HCT116 (cell line): Measurements from ENCODE around the gene ARHGAP1. TPM values are rescaled to one million over a fixed set of nuclear protein-coding genes. Genes with fewer than 3 reads are reported as not detected.

Experiments
- ATAC-seq: fragments of 200-7000 bp; cut with Tn5 transposase; 2 replicates; pipeline ENCODE4 v1.9.1; 2020; ENCODE audit warnings: mild to moderate bottlenecking, moderate library complexity
- BruUV-seq: library from RNA; stranded (reverse); fragments of 400-500 nt; replicated peaks from 2 replicates; lab custom pipeline; 2021; lab: Mats Ljungman, UMichigan
- CTCF ChIA-PET: fragments of 300-600 bp; sonication (Branson Sonifier 250); formaldehyde crosslinking; loops from one replicate; lab custom pipeline; 2021; ENCODE audit warnings: antibody characterized with exemption; lab: Charles Lee
- POLR2A ChIA-PET: fragments of 300-600, 350-600 bp; sonication (Branson Sonifier 250); formaldehyde crosslinking; loops from one replicate; lab custom pipeline; 2021; ENCODE audit warnings: antibody characterized with exemption; lab: Charles Lee
- RAD21 ChIA-PET, 2 experiments: fragments of 300-600 bp; sonication (Branson Sonifier 250); formaldehyde crosslinking; loops; one replicate each; lab custom pipeline; 2023; ENCODE audit warnings: low total read pairs in 2 of 2; ENCODE audit not compliant: uncharacterized antibody in 2 of 2, unreplicated experiment in 2 of 2, low non-redundant PET in 1 of 2; lab: Charles Lee
- DNase-seq: peaks from one replicate; pipeline ENCODE4 v3.0.0-alpha.2; 2010; ENCODE audit warnings: low read depth, low spot score
- H2AFZ ChIP-seq: fragments of 200-600 bp; shearing (Covaris generic), sonication (generic); 2 replicates; pipeline ENCODE4 v1.6.1; 2017; ENCODE audit warnings: low read depth, mixed run types, mixed read lengths, antibody characterized with exemption, low read length; ENCODE audit not compliant: poor library complexity, severe bottlenecking
- H3K27ac ChIP-seq: 2 replicates; pipeline ENCODE4 v1.5.1; 2012; ENCODE audit warnings: low read depth, low read length
- H3K27me3 ChIP-seq: fragments of 200-600 bp; sonication (generic); 2 replicates; pipeline ENCODE4 v1.6.1; 2016; ENCODE audit warnings: mixed run types, low read length, mixed read lengths; ENCODE audit not compliant: insufficient read depth
- H3K36me3 ChIP-seq, 2 experiments: fragments of 200-500 bp in 1 of 2; fragments of 200-600 bp in 1 of 2; sonication (Bioruptor generic) in 1 of 2; sonication (generic) in 1 of 2; 2 replicates each; pipeline versions ENCODE4 v1.5.1 to v1.6.1; 2014 to 2016; ENCODE audit warnings: low read length in 2 of 2, inconsistent platforms in 1 of 2, mixed read lengths in 1 of 2, mixed run types in 1 of 2; ENCODE audit not compliant: insufficient read depth in 2 of 2, control insufficient read depth in 1 of 2
- H3K4me1 ChIP-seq, 2 experiments: fragments of 200-600 bp in 1 of 2; sonication (generic) in 1 of 2; 2 replicates each; pipeline versions ENCODE4 v1.5.1 to v1.6.1; 2012 to 2017; ENCODE audit warnings: low read length in 2 of 2, inconsistent platforms in 1 of 2, mild to moderate bottlenecking in 1 of 2, mixed read lengths in 1 of 2, mixed run types in 1 of 2, moderate library complexity in 1 of 2; ENCODE audit not compliant: insufficient read depth in 2 of 2, control insufficient read depth in 1 of 2
- H3K4me2 ChIP-seq: fragments of 200-600 bp; sonication (generic); 2 replicates; pipeline ENCODE4 v1.6.1; 2017; ENCODE audit warnings: mixed run types, low read length, mixed read lengths
- H3K4me3 ChIP-seq, 2 experiments: fragments of 200-600 bp in 1 of 2; sonication (generic) in 1 of 2; replicated peaks in 1 of 2; 2 replicates each; pipeline ENCODE4 v1.5.1; 2011 to 2016; ENCODE audit warnings: low read length in 2 of 2, control low read depth in 1 of 2, low read depth in 1 of 2, mild to moderate bottlenecking in 1 of 2, mixed read lengths in 1 of 2, mixed run types in 1 of 2
- H3K79me2 ChIP-seq: fragments of 200-600 bp; sonication (generic); 2 replicates; pipeline ENCODE4 v1.6.1; 2017; ENCODE audit warnings: mild to moderate bottlenecking, mixed run types, low read length, moderate library complexity, mixed read lengths; ENCODE audit not compliant: insufficient read depth
- H3K9ac ChIP-seq: fragments of 200-600 bp; sonication (generic); 2 replicates; pipeline ENCODE4 v1.6.1; 2016; ENCODE audit warnings: low read length, mixed read lengths
- H3K9me2 ChIP-seq: fragments of 200-600 bp; sonication (generic), shearing (Covaris generic); 2 replicates; pipeline ENCODE4 v1.6.1; 2017; ENCODE audit warnings: mixed run types, mild to moderate bottlenecking, moderate library complexity; ENCODE audit not compliant: insufficient read depth
- H3K9me3 ChIP-seq, 2 experiments: fragments of 200-500 bp in 1 of 2; fragments of 200-600 bp in 1 of 2; sonication (Bioruptor generic) in 1 of 2; sonication (generic) in 1 of 2; 2 replicates each; pipeline ENCODE4 v1.6.1; 2014 to 2017; ENCODE audit warnings: low read length in 2 of 2, mixed read lengths in 2 of 2, inconsistent platforms in 1 of 2, low read depth in 1 of 2, mild to moderate bottlenecking in 1 of 2, mixed run types in 1 of 2, moderate library complexity in 1 of 2; ENCODE audit not compliant: control insufficient read depth in 1 of 2, insufficient read depth in 1 of 2
- H4K20me1 ChIP-seq: fragments of 200-600 bp; sonication (generic), shearing (Covaris generic); 2 replicates; pipeline ENCODE4 v1.6.1; 2017; ENCODE audit warnings: mixed run types, mild to moderate bottlenecking, moderate library complexity; ENCODE audit not compliant: insufficient read depth
- ATF3 ChIP-seq: IDR thresholded peaks from 2 replicates; pipeline ENCODE4 v1.6.1; 2012
- CBX3 ChIP-seq: IDR thresholded peaks from 2 replicates; pipeline ENCODE4 v1.6.1; 2012; ENCODE audit warnings: low read depth
- CTCF ChIP-seq, 3 experiments: fragments of 200-600 bp in 1 of 3; sonication (generic) in 1 of 3; IDR thresholded peaks in 2 of 3; conservative IDR thresholded peaks in 1 of 3; 2 replicates each; pipeline ENCODE4 v1.5.1; 2012 to 2017; ENCODE audit warnings: low read depth in 2 of 3, low read length in 2 of 3, antibody characterized with exemption in 1 of 3, borderline replicate concordance in 1 of 3, control low read depth in 1 of 3, mild to moderate bottlenecking in 1 of 3, mixed read lengths in 1 of 3, mixed run types in 1 of 3, moderate library complexity in 1 of 3; ENCODE audit not compliant: insufficient read depth in 1 of 3
- ELF1 ChIP-seq: IDR thresholded peaks from 2 replicates; pipeline ENCODE4 v1.6.1; 2012; ENCODE audit warnings: low read depth, borderline replicate concordance
- JUND ChIP-seq: IDR thresholded peaks from 2 replicates; pipeline ENCODE4 v1.6.1; 2012
- POLR2A ChIP-seq: IDR thresholded peaks from 2 replicates; pipeline ENCODE4 v1.7.0; 2011; ENCODE audit warnings: borderline replicate concordance; ENCODE audit not compliant: insufficient read depth, insufficient read length; ENCODE audit errors: extremely low read depth
- REST ChIP-seq: IDR thresholded peaks from 2 replicates; pipeline ENCODE4 v1.6.1; 2012; ENCODE audit warnings: low read depth
- SP1 ChIP-seq: IDR thresholded peaks from 2 replicates; pipeline ENCODE4 v1.6.1; 2012; ENCODE audit warnings: low read depth
- ZBTB33 ChIP-seq: IDR thresholded peaks from 2 replicates; pipeline ENCODE4 v1.6.1; 2011; ENCODE audit warnings: mild to moderate bottlenecking, low read length, moderate library complexity; ENCODE audit not compliant: insufficient replicate concordance; ENCODE audit errors: extremely low read depth
- ZNF274 ChIP-seq: fragments of 200-500 bp; sonication (Bioruptor generic); IDR thresholded peaks from 2 replicates; pipeline ENCODE4 v1.6.1; 2014; ENCODE audit warnings: mild to moderate bottlenecking, low read depth, low read length, inconsistent platforms
- intact Hi-C: fragments of 100-400 bp; cut with micrococcal nuclease; formaldehyde crosslinking; loops from 2 replicates; pipeline ENCODE4 v1.10.0; 2022
- total RNA-seq: library from RNA; stranded (reverse); gene quantifications from one replicate; pipeline ENCODE4 v1.2.1, GENCODE V29; 2021; ENCODE audit not compliant: unreplicated experiment

The ARHGAP1 gene
- total RNA-seq, 1 experiment from 2014 or later: 36.9 TPM

GRCh38 chr11:46727952-46728658 is 27.7 kb upstream of the ARHGAP1 start:
- Histone ChIP-seq H3K9ac (no peak overlapping the region), H3K4me1 (no peaks in the 10 kb centered on the region), H3K27ac (no peak overlapping the region), H3K4me2 (no peak overlapping the region), H2AFZ (no peak overlapping the region), H4K20me1 (no peaks in the 10 kb centered on the region), H3K27me3 (no peaks in the 10 kb centered on the region), H3K9me2 (no peaks in the 10 kb centered on the region), H3K79me2 (no peaks in the 10 kb centered on the region), H3K36me3 (no peaks in the 10 kb centered on the region), H3K9me3 (no peaks in the 10 kb centered on the region), H3K4me3 (no peak overlapping the region)
- no peak for DNase-seq
- TF ChIP-seq POLR2A: no peak
- no peak for TF ChIP-seq SP1
- TF ChIP-seq ZNF274: no peak
- BruUV-seq: no TSS peak
- POLR2A ChIA-PET: no interaction called here
- CTCF ChIA-PET: no interaction called here
- no peak for ATAC-seq
- RAD21 ChIA-PET: no interaction called here
- intact Hi-C loops: no loop called here

- ChIA-PET CTCF (no interaction called here), POLR2A (no interaction called here), RAD21 (no interaction called here)
- intact Hi-C loops: no loop called here
- BruUV-seq: no TSS peak
- no peak overlapping the region for H3K27ac ChIP-seq
- H3K9me3 ChIP-seq: no peaks in the 10 kb centered on the region
- H3K4me3 ChIP-seq: no peak overlapping the region
- no peaks in the 10 kb centered on the region for H3K9me2 ChIP-seq
- no peak overlapping the region for H3K9ac ChIP-seq
- H3K27me3 ChIP-seq: no peaks in the 10 kb centered on the region
- ATAC-seq (no peak), DNase-seq (no peak)
- no peaks in the 10 kb centered on the region for H3K79me2 ChIP-seq
- H3K4me1 ChIP-seq: no peaks in the 10 kb centered on the region
- H4K20me1 ChIP-seq: no peaks in the 10 kb centered on the region
- no peak overlapping the region for H2AFZ ChIP-seq
- no peak overlapping the region for H3K4me2 ChIP-seq
- H3K36me3 ChIP-seq: no peaks in the 10 kb centered on the region
- no peak for TF ChIP-seq JUND
- TF ChIP-seq ATF3: no peak
- TF ChIP-seq ELF1: no peak
- no peak for TF ChIP-seq CBX3
- TF ChIP-seq ZBTB33: no peak
- no peak for TF ChIP-seq CTCF (IDR thresholded peaks at IDR 0.05 in 2 of 3, conservative IDR thresholded peaks at IDR 0.05 in 1 of 3; ENCODE audit: borderline replicate concordance in 1 of 3, insufficient read depth in 1 of 3, low read depth in 2 of 3, low read length in 2 of 3)
- TF ChIP-seq REST: no peak
These were observed 25.9 kb upstream of the ARHGAP1 start for GRCh38 chr11:46726206-46726862.
